GM12875 (cell line): ENCODE measurements around the gene PLA2G2A.

Experiments
- H3K4me3 ChIP-seq: one replicate; pipeline ENCODE4 v1.5.1; 2011; ENCODE audit warnings: low read depth, low read length, control low read depth
- TF ChIP-seq, protein P1 (sequence below): IDR thresholded peaks from 2 replicates; pipeline ENCODE4 v1.5.1; 2011; ENCODE audit warnings: low read depth, mild to moderate bottlenecking, control low read depth, inconsistent platforms, low read length, moderate library complexity, borderline replicate concordance; ENCODE audit not compliant: insufficient read depth

Gene PLA2G2A, protein sequence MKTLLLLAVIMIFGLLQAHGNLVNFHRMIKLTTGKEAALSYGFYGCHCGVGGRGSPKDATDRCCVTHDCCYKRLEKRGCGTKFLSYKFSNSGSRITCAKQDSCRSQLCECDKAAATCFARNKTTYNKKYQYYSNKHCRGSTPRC

DNA sequence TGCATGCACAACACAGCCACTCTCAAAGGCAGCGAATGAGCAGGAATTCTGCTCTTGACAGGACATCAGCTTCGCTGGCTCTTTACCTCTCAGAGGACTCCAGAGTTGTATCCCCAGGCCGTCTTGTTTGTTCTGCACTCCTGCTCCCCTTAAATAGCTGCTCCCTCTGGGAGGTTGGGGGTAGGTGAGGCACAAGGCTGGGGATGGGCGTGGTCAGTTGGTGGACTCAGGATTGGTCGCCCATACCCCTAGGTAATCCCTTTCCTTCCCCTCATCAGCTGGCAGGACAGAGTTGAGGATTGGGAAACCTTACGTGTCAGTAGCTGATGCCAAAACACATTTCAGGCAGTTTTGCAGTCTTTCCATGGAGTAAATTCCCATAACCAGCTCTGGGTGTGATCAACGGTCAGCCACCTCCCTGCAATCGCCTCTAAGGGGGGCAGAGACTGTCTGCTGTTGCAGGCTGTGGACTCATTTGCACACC is at the start of gene PLA2G2A:
TSS of gene PLA2G2A (minus strand) at position 125 of the 484 bp plus-strand sequence. CDS start 845 bp downstream, outside the sequence.
- H3K4me3 ChIP-seq, result no peak within 1 kb of the TSS
- TF ChIP-seq, protein P1, sequence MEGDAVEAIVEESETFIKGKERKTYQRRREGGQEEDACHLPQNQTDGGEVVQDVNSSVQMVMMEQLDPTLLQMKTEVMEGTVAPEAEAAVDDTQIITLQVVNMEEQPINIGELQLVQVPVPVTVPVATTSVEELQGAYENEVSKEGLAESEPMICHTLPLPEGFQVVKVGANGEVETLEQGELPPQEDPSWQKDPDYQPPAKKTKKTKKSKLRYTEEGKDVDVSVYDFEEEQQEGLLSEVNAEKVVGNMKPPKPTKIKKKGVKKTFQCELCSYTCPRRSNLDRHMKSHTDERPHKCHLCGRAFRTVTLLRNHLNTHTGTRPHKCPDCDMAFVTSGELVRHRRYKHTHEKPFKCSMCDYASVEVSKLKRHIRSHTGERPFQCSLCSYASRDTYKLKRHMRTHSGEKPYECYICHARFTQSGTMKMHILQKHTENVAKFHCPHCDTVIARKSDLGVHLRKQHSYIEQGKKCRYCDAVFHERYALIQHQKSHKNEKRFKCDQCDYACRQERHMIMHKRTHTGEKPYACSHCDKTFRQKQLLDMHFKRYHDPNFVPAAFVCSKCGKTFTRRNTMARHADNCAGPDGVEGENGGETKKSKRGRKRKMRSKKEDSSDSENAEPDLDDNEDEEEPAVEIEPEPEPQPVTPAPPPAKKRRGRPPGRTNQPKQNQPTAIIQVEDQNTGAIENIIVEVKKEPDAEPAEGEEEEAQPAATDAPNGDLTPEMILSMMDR, result no peak

DNA sequence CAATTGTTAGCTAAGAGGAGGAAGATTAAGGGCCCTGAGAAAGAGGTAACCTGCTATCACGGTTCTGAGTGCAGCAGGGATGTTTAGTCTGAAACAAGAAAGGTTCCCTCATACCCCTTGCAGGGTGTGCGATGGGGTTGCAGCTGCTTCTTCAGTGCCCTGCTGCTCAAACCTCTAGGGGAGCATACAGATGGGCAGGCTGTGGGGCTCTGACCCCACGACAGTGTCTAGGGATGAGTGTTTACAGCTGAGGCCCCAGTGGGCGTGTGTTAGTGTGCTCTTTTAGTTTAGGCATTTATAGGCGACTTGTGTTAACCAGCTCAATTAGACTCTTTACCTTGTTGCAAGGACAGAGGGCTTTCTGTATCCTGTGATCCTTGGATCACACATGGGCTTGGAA is 49.3 kb upstream of the PLA2G2A start:
- TF ChIP-seq, protein P1, result no peak
- no peak overlapping the region for H3K4me3 ChIP-seq

DNA sequence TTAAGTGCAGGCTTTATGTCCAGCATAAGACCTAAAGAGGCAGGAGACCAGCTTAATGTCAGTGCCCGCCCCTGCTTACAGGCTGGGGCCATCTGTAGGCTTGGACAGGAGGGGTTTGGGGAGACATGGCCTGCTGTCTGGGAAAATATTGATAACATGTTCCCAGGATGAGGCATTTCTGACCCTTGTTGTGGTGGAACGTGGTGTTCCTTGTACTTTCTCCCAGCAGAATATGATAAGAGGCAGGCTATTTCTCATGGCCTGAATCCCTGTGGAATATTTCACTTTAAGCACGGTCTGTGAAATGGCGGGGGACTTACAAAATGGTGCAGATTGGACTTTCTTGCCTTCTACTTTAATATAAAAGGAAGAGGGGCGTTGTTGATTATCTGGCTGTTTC is 48.7 kb upstream of the PLA2G2A start:
- H3K4me3 ChIP-seq, result no peak overlapping the region
- TF ChIP-seq, protein P1, result no peak

DNA sequence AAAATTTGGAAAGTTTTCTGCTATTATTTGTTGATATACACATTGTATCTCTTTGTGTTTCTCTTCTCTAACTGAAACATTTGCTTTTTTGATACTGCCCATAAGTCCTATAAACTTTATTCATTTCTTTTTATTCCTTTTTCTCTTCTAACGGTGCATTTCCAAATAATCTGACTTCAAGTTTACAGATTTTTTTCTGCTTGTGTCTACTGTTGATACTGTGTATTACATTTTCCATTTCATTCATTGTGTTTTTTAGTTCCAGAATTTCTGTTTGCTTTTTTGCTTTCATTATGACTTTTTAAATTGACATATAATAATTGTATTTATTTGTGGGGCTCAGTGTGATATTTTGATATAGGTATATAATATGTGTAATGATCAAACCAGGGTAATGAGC is 38.3 kb upstream of the PLA2G2A start:
- TF ChIP-seq, protein P1, result no peak
- no peak overlapping the region for H3K4me3 ChIP-seq

DNA sequence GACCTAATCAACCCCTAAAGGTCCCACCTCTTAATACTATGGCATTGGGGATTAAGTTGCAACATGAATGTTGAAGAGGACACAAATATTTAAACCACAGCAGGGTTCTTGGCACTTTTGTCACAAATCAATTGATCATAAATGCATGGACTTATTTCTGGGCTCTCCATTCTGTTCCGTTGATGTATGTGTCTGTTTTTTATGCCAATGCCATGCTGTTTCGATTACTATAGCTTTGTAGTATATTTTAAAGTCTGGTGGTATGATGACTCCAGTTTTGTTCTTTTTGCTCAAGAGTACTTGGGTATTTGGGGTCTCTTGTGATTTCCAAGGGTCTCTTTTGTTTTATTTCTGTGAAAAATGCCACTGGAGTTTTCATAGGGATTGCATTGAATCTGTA is 34.7 kb upstream of the PLA2G2A start:
- H3K4me3 ChIP-seq, result no peak overlapping the region
- TF ChIP-seq, protein P1, result no peak

DNA sequence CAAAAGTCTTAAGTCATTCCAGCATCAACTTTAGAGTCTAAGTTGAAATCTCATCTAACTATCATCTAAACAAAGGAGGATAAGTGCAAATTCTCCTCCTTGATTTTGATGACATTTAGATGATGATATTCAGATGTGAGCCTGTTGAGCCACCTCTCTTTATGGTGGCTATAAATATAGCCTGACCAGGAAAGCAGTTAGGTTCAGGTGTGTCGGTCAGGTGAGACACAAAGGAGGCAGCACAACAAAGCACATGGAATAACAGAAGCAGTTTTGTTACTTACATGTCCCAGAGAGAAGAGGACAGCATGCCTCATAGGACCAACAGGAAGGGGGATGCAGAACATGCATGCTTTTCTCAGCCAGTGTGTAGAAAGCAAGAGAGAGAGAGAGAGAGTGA is 30.6 kb upstream of the PLA2G2A start:
- TF ChIP-seq, protein P1, result no peak
- H3K4me3 ChIP-seq, result no peak overlapping the region

DNA sequence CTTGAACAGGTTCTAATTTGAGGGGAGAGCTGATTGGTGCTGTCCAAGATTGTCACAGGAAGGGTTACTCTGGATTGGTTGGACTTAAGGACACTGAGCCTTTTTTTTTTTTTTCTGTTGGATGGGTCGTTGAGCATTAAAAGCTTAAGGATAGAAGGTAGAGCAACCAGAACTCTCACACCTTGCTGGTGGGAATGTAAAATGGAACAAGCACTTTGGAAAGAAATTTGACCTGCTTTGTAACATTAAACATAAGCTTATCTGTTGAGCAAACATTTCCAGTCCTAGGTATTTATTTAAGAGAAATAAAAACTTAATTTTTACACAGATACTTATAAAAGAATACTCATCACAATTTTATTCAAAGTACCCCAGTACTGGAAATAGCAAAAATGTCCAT is 29.8 kb upstream of the PLA2G2A start:
- TF ChIP-seq, protein P1, result no peak
- no peak overlapping the region for H3K4me3 ChIP-seq
